Uterus (tissue), 4 donors: ENCODE data around the gene NR3C2. TPM values are rescaled to one million over a fixed set of nuclear protein-coding genes. Genes with fewer than 3 reads are reported as not detected.
A peak's percentile ranks its signal among the peaks of the same experiment; 100 is the strongest.

Source experiments
- DNase-seq, 2 donors: peaks; one replicate each; pipeline ENCODE4 v3.0.0-alpha.2; 2019 to 2020
- H3K27ac ChIP-seq, 2 donors: fragments of 200-600 bp; sonication (generic); 1 replicate in 1 of 2; 2 replicates in 1 of 2; pipeline ENCODE4 v1.5.1; 2016 to 2018
- H3K27me3 ChIP-seq, 2 donors: fragments of 200-600 bp; sonication (generic); one replicate each; pipeline ENCODE4 v1.5.1; 2018 to 2019; ENCODE audit warnings: control low read depth in 1 of 2
- H3K36me3 ChIP-seq, 2 donors: fragments of 200-600 bp; sonication (generic); one replicate each; pipeline ENCODE4 v1.5.1; 2019; ENCODE audit warnings: control low read depth in 1 of 2
- H3K4me1 ChIP-seq, 2 donors: fragments of 200-600 bp; sonication (generic); one replicate each; pipeline ENCODE4 v1.5.1; 2018 to 2019; ENCODE audit warnings: control low read depth in 1 of 2
- H3K4me3 ChIP-seq, 2 donors: fragments of 200-600 bp; sonication (generic); 1 replicate in 1 of 2; 2 replicates in 1 of 2; pipeline ENCODE4 v1.5.1; 2018 to 2019; ENCODE audit warnings: mild to moderate bottlenecking in 1 of 2
- H3K9me3 ChIP-seq, 2 donors: fragments of 200-600 bp; sonication (generic); one replicate each; pipeline ENCODE4 v1.5.1; 2019; ENCODE audit warnings: control low read depth in 1 of 2
- POLR2A ChIP-seq, 2 donors: fragments of 450-650 bp; IDR thresholded peaks; one replicate each; pipeline ENCODE4 v1.6.1; 2016; ENCODE audit warnings: antibody characterized with exemption in 2 of 2, mild to moderate bottlenecking in 1 of 2, moderate library complexity in 1 of 2
- intact Hi-C: fragments of 100-400 bp; cut with DNase I; formaldehyde crosslinking; loops from one replicate; pipeline ENCODE4 v1.15.1; 2023; ENCODE audit warnings: low total_unique reads
- total RNA-seq, 4 donors: library from RNA; depleted of rRNA in 3 of 4; stranded (reverse); fragments of >200 nt in 3 of 4; gene quantifications; one replicate each; pipeline versions ENCODE4 v1.1.0 to v1.2.4, GENCODE V29; 2014 to 2023
- TF ChIP-seq, protein P1 (sequence below), 4 experiments: fragments of 200-600 bp in 2 of 4; fragments of 450-650 bp in 2 of 4; sonication (generic) in 2 of 4; IDR thresholded peaks; one replicate each; pipeline ENCODE4 v1.5.1; 2016 to 2019; ENCODE audit warnings: antibody characterized with exemption in 4 of 4, mild to moderate bottlenecking in 2 of 4, moderate library complexity in 1 of 4
- donor health status: DM: yes; HTN: yes; CAD: no.

Gene NR3C2
- total RNA-seq, result 10 to 100 TPM in 3 of 4 donors, 1 to 10 TPM in 1; 10.0 to 46.7 (median 12.5) TPM

DNA sequence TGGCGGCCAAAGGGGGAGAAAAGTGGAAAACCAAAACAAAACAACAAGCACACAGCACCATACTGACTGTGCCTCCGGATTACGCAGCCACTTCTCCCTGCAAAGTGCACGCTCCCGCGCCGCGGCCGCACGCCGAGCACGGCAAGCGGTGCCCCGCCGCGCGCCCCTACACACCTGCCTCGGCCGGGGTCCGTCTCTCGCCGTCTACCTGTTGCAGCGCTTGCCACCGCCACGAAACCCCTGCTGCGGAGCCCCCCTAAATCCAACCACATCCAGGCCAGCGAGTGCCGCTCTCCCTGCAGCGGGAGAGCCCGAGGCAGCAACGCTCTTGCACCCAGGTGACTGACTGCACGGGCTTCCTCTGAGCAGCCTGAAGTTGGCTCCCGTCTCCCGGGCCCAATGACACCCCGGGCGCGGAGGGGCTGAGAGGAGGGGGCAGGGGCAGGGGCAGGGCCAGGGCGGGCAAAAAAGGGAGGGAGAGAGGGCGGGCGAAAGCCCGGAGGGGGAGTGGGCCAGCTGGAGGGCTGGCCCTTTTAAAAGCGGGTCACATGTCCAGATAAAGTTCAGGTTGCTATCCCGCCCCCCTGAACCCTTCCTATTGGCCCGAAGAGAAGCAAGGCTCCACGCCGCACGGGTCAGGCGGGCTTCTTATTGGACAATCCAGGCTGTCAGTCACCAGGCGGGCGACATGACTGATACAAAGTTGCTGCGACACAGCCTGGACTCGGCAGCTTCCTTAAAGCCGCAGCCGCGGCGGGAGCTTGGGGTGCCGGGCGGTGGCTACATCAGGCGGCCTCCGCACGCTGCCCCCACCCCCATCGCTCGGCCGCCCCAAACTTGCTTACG lies at the start of gene NR3C2:
NR3C2 (minus strand) TSS at position 429 of the 846 bp plus-strand sequence.
- H3K9me3 ChIP-seq, result no peaks in the 10 kb centered on the region
- TF ChIP-seq, protein P1, sequence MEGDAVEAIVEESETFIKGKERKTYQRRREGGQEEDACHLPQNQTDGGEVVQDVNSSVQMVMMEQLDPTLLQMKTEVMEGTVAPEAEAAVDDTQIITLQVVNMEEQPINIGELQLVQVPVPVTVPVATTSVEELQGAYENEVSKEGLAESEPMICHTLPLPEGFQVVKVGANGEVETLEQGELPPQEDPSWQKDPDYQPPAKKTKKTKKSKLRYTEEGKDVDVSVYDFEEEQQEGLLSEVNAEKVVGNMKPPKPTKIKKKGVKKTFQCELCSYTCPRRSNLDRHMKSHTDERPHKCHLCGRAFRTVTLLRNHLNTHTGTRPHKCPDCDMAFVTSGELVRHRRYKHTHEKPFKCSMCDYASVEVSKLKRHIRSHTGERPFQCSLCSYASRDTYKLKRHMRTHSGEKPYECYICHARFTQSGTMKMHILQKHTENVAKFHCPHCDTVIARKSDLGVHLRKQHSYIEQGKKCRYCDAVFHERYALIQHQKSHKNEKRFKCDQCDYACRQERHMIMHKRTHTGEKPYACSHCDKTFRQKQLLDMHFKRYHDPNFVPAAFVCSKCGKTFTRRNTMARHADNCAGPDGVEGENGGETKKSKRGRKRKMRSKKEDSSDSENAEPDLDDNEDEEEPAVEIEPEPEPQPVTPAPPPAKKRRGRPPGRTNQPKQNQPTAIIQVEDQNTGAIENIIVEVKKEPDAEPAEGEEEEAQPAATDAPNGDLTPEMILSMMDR (IDR thresholded peaks at IDR 0.05), result peak in 1 of 4 experiments; percentile 26
- peak; percentile 99 for TF ChIP-seq POLR2A (IDR thresholded peaks at IDR 0.05)
- H3K27ac ChIP-seq, result peak within 1 kb of the TSS; percentile 92 to 96
- H3K27me3 ChIP-seq, result no peaks in the 10 kb centered on the region
- peak within 1 kb of the TSS; percentile 92 to 93 for H3K4me3 ChIP-seq
- intact Hi-C loops, result no loop called here
- H3K36me3 ChIP-seq, result no peaks in the 10 kb centered on the region
- peak; percentile 99 for DNase-seq
- H3K4me1 ChIP-seq, result no peaks in the 10 kb centered on the region

GRCh38 chr4:148487181-148487580 lies 45.0 kb upstream of the NR3C2 start:
- Histone ChIP-seq H3K4me3 (no peak overlapping the region), H3K36me3 (no peaks in the 10 kb centered on the region), H3K9me3 (no peaks in the 10 kb centered on the region), H3K4me1 (no peaks in the 10 kb centered on the region), H3K27me3 (no peaks in the 10 kb centered on the region), H3K27ac (no peak overlapping the region)
- no peak for TF ChIP-seq POLR2A (IDR thresholded peaks at IDR 0.05)
- TF ChIP-seq, protein P1 (IDR thresholded peaks at IDR 0.05), result no peak
- no peak for DNase-seq
- intact Hi-C loops, result no loop called here

DNA sequence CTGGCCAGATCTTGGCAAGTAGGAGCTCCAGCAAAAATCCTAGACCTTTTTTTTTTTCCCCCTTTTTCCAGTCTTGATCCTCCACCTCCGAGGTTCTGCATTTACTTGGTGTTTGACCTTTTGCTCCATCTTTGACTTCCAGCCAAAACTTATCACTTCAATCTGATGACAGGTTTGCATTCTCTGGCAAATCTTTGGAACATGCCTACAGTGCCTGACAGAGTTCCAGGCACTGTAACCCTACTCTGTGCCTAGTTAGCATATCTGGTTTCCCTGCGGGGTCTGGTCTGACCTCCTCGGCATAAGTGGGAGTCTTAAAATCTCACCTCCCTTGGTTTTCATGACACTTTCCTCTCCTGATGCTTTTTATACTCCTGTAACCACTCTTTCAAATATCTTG lies 39.4 kb upstream of the NR3C2 start:
- no peak overlapping the region for H3K27ac ChIP-seq
- no peak for DNase-seq
- no peaks in the 10 kb centered on the region for H3K9me3 ChIP-seq
- TF ChIP-seq POLR2A (IDR thresholded peaks at IDR 0.05), result no peak
- TF ChIP-seq, protein P1 (IDR thresholded peaks at IDR 0.05), result no peak
- intact Hi-C loops, result no loop called here
- H3K4me3 ChIP-seq, result no peak overlapping the region
- H3K27me3 ChIP-seq, result no peaks in the 10 kb centered on the region
- H3K4me1 ChIP-seq, result no peaks in the 10 kb centered on the region
- H3K36me3 ChIP-seq, result no peaks in the 10 kb centered on the region

- intact Hi-C loops, result no loop called here
- Histone ChIP-seq H3K27ac (no peak overlapping the region), H3K4me1 (no peaks in the 10 kb centered on the region), H3K36me3 (no peaks in the 10 kb centered on the region), H3K9me3 (peaks cover 0 to 4% of the 10 kb centered on the region in 2 donors), H3K4me3 (no peak overlapping the region), H3K27me3 (no peaks in the 10 kb centered on the region)
- DNase-seq, result no peak
- TF ChIP-seq POLR2A (IDR thresholded peaks at IDR 0.05), result no peak
- TF ChIP-seq, protein P1 (IDR thresholded peaks at IDR 0.05), result no peak
Observed at GRCh38 chr4:148477276-148477675, 35.1 kb upstream of the NR3C2 start.

GRCh38 chr4:148469938-148470337 lies 27.7 kb upstream of the NR3C2 start:
- no peak overlapping the region for H3K27ac ChIP-seq
- TF ChIP-seq, protein P1 (IDR thresholded peaks at IDR 0.05), result no peak
- TF ChIP-seq POLR2A (IDR thresholded peaks at IDR 0.05), result no peak
- H3K4me1 ChIP-seq, result no peaks in the 10 kb centered on the region
- no peak overlapping the region for H3K4me3 ChIP-seq
- intact Hi-C loops, result no loop called here
- H3K9me3 ChIP-seq, result no peaks in the 10 kb centered on the region
- no peak for DNase-seq
- no peaks in the 10 kb centered on the region for H3K36me3 ChIP-seq
- H3K27me3 ChIP-seq, result no peaks in the 10 kb centered on the region
